Activated T-cell treated with anti-CD3 and anti-CD28 coated beads, Interleukin-2, amount 50 U/mL, for 4 hours (primary cell): ENCODE data around the gene ABAT. TPM values are rescaled to one million over a fixed set of nuclear protein-coding genes. Genes with fewer than 3 reads are reported as not detected.
A peak's percentile ranks its signal among the peaks of the same experiment; 100 is the strongest.
"Not testable (repeated sequence)": the region's sequence is repeated elsewhere in the genome, so short reads cannot be mapped to it uniquely, and the experiment has no call there.

Experiments
- ATAC-seq, 2 donors: fragments of 200-7000 bp; cut with Tn5 transposase; one replicate each; pipeline ENCODE4 v1.10.0; 2021
- DNase-seq: peaks from one replicate; pipeline ENCODE4 v3.0.0-alpha.2; 2020
- H3K27me3 Mint-ChIP-seq: one replicate; pipeline ENCODE4 v1.8.0; 2021; ENCODE audit warnings: low read depth, mixed read lengths
- H3K36me3 Mint-ChIP-seq: one replicate; pipeline ENCODE4 v1.8.0; 2022; ENCODE audit warnings: mixed read lengths; ENCODE audit not compliant: insufficient read depth
- H3K4me1 Mint-ChIP-seq: one replicate; pipeline ENCODE4 v1.8.0; 2021; ENCODE audit warnings: low read depth, mixed read lengths
- H3K4me3 Mint-ChIP-seq: one replicate; pipeline ENCODE4 v1.8.0; 2021; ENCODE audit warnings: mild to moderate bottlenecking, moderate library complexity, mixed read lengths
- H3K9me3 Mint-ChIP-seq: one replicate; pipeline ENCODE4 v1.8.0; 2021; ENCODE audit warnings: mixed read lengths
- total RNA-seq, 3 donors: library from RNA; stranded (reverse); gene quantifications; one replicate each; pipeline ENCODE4 v1.2.1, GENCODE V29; 2021

Gene ABAT
- total RNA-seq, 3 donors from 2014 or later, result 3.4 to 6.4 (median 4.5) TPM

DNA sequence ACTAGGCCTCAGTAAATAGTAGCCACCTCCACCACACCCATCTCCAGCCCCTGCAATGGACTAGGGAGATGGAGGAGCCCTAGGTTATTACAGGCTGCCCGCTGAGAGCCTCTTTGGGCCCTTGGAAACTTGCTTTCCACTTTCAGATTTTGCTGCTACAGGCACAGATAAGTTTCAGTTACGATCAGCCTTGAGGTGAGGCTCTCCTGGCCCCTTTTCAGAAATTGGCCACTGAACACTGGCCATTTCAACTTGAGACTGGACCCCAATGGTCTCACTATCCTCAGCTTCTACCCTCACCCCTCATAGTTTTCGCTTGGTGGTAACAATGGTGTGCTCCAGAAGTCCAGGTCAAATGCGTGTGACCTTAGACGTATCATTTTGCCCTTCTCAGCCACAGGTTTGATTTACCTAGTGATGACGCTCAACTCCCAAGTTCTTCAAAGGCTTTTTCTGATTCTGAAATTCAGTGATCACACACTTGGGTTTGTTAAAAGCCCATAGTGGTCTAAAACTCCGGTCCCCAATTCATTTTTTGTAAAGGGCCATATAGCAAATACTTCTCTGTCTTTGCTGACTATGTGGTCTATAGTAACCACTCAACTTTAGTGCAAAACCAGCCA lies 124.2 kb downstream of the ABAT start:
- DNase-seq (no peak), ATAC-seq (no peak)
- H3K36me3 Mint-ChIP-seq, result peaks cover 18% of the 10 kb centered on the region
- peaks cover 36% of the 10 kb centered on the region for H3K4me1 Mint-ChIP-seq
- H3K27me3 Mint-ChIP-seq, result no peaks in the 10 kb centered on the region
- no peaks in the 10 kb centered on the region for H3K9me3 Mint-ChIP-seq
- peak overlapping the region; percentile 96 for H3K4me3 Mint-ChIP-seq

DNA sequence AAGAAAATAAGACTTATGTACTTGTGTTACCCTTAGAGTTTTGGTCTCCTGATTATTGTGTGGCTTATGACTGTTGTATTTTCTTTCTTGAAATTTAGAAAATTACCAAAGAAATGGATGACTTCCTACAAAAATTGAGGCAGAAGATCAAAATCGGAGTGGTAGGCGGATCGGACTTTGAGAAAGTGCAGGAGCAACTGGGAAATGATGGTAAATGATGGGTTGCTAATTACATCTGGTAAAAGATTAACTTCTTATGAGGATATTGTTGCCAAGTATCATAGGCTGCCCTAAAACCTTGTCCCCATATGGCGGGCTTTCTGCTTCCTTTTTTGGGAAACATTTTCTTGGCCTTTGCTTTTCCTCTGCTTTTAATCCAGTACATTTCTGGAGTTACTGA lies 127.3 kb downstream of the ABAT start:
- ATAC-seq (no peak), DNase-seq (no peak)
- Mint-ChIP-seq H3K4me3 (no peak overlapping the region), H3K4me1 (peaks cover 22% of the 10 kb centered on the region), H3K27me3 (no peaks in the 10 kb centered on the region), H3K36me3 (peaks cover 32% of the 10 kb centered on the region), H3K9me3 (no peaks in the 10 kb centered on the region)

DNA sequence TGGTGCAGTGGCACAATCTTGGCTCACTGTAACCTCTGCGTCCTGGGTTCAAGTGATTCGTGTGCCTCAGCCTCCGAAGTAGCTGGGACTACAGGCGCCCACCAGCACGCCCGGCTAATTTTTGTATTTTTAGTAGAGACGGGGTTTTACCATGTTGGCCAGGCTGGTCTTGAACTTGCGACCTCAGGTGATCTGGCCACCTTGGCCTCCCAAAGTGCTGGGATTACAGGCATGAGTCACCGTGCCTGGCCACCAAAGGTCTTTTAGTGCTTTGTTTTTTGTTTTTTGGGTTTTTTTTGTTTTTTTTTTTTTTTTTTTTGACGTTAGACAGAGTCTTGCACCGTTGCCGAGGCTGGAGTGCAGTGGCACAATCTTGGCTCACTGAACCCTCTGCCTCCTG lies 129.3 kb downstream of the ABAT start:
- H3K9me3 Mint-ChIP-seq, ATAC-seq, DNase-seq, H3K4me3 Mint-ChIP-seq, H3K27me3 Mint-ChIP-seq: not testable (repeated sequence)
- peaks cover 11% of the 10 kb centered on the region for H3K4me1 Mint-ChIP-seq
- H3K36me3 Mint-ChIP-seq, result peaks cover 38% of the 10 kb centered on the region

DNA sequence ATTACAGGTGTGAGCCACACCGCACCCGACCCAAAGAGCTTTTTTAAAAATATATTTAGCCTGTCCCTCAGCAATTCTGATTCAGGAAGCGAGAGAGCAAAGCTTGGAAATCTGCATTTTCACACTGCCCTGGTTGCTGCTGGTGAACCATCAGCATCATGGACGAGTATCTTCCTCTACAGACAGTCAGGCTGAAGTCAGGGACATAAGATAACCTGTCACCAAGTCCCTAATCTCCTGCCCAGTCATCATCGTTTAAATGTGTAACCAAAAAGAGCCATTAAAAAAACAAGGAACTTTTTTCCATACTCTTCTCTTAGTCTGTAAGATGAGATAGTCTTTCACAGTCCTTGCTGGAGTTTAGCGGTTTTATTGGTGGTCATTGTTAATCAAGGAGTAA lies 129.9 kb downstream of the ABAT start:
- no peak for ATAC-seq
- Mint-ChIP-seq H3K36me3 (peaks cover 41% of the 10 kb centered on the region), H3K9me3 (no peaks in the 10 kb centered on the region), H3K27me3 (no peaks in the 10 kb centered on the region), H3K4me3 (no peak overlapping the region), H3K4me1 (peaks cover 7% of the 10 kb centered on the region)
- DNase-seq, result no peak

DNA sequence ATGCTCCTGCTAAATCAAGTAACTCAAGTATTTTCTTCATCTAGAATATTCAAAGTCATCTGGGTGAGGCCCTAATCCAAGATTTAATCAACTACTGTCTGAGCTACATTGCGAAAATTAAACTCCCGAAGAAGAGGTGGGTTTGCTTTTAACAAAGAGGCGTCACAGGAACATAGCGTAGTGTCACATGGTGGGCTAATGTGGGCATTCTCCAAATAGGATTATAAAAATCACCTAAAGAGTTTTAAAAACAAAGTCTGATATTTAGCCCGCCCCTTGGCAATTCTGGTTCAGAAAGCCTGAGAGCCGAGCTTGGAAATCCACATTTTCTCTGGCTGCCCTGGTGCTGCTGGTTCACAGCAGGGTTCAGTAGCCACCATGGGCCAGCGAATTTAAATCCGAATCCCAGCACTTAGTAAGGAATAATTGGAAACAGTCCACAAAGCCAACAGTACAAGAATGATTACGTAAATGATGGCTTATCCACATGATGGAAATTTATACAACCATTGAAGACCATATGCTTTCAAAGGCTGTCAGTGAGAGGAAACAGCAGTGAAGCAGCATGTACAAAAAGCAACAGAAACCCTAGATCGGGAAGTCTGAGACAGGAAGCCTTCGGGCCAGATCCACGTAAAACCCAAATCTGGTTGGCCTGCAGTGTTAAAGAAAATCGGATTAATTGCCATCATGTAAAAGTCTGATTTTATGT lies 132.0 kb downstream of the ABAT start:
- Mint-ChIP-seq H3K9me3 (no peaks in the 10 kb centered on the region), H3K36me3 (peaks cover 51% of the 10 kb centered on the region), H3K4me1 (no peaks in the 10 kb centered on the region), H3K27me3 (no peaks in the 10 kb centered on the region), H3K4me3 (no peak overlapping the region)
- no peak for DNase-seq
- ATAC-seq, result no peak

DNA sequence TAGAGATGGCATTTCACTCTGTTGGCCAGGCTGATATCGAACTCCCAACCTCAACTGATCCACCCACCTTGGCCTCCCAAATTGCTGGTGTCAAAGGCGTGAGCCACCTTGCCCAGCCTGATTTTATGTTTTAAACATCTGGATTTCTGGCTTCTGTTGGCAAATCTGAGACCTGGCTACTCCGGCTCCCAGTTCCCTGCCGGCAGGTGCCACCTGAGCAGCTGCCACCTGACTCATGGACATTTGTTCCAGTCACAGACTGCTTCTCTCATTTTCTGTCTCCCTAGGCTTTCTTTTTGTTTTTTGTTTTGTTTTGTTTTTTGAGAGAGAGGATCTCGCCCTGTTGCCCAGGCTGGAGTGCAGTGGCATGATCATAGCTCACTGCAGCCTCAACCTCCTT lies 132.8 kb downstream of the ABAT start:
- Mint-ChIP-seq H3K4me3 (no peak overlapping the region), H3K9me3 (no peaks in the 10 kb centered on the region), H3K4me1 (no peaks in the 10 kb centered on the region), H3K27me3 (no peaks in the 10 kb centered on the region), H3K36me3 (peaks cover 47% of the 10 kb centered on the region)
- no peak for DNase-seq
- ATAC-seq, result no peak

DNA sequence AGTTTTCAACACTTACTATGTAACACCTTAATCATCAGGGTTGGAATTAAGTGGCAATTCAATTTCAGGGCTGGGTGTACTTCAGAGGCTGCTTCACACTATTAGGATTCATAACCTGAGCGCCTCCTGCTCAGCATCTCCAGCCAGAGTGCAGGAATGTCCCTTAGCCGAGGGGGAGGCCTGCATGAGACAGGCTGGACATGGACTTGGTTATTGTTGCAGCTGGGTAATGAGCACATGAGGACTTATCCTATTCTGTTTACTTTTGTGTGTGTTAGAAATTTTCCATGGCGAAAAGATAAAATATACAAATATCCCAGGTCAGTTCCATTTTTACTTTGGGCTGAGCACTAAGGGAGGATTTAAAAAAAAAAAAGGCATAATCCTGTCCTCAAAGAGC lies 133.6 kb downstream of the ABAT start:
- no peaks in the 10 kb centered on the region for H3K4me1 Mint-ChIP-seq
- H3K9me3 Mint-ChIP-seq, result no peaks in the 10 kb centered on the region
- no peak for DNase-seq
- ATAC-seq, result no peak
- no peak overlapping the region for H3K4me3 Mint-ChIP-seq
- peaks cover 53% of the 10 kb centered on the region for H3K36me3 Mint-ChIP-seq
- H3K27me3 Mint-ChIP-seq, result no peaks in the 10 kb centered on the region

DNA sequence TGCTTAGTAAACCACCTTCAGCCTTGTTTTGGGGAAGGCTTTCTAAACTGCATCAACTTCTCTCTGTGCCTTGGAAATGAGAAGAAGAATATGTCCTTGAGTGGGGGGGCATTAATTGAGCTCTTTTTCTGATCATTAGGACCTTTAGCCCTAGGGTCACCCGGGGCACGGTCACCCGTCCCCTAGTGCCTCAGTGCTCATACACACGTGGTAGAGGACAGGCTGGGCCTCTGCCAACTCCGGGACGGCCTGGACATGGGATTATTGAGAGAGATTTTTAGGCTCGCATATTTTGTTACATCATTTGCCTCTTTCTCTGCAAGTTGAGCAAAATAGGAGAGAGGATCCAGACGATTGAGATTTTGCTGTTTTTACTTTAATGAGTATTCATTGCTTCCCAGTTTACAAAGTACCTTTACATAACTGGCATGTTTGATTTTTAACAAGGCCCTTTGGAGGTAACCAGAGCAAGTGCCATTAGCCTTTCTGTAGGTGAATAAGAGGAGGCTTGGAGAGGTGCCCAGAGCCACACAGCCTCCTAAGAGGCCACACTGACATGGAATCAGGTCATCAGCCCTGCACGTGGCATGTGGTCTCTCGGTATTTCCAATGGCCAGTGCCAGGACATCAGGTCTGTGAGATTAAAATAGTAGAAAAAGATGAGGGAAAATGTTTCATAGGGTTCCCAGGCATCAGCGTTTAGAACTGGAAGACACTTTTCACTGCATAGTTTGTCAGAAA lies 134.4 kb downstream of the ABAT start:
- ATAC-seq (no peak), DNase-seq (no peak)
- no peaks in the 10 kb centered on the region for H3K27me3 Mint-ChIP-seq
- no peaks in the 10 kb centered on the region for H3K4me1 Mint-ChIP-seq
- no peaks in the 10 kb centered on the region for H3K9me3 Mint-ChIP-seq
- H3K4me3 Mint-ChIP-seq, result no peak overlapping the region
- H3K36me3 Mint-ChIP-seq, result peaks cover 53% of the 10 kb centered on the region

DNA sequence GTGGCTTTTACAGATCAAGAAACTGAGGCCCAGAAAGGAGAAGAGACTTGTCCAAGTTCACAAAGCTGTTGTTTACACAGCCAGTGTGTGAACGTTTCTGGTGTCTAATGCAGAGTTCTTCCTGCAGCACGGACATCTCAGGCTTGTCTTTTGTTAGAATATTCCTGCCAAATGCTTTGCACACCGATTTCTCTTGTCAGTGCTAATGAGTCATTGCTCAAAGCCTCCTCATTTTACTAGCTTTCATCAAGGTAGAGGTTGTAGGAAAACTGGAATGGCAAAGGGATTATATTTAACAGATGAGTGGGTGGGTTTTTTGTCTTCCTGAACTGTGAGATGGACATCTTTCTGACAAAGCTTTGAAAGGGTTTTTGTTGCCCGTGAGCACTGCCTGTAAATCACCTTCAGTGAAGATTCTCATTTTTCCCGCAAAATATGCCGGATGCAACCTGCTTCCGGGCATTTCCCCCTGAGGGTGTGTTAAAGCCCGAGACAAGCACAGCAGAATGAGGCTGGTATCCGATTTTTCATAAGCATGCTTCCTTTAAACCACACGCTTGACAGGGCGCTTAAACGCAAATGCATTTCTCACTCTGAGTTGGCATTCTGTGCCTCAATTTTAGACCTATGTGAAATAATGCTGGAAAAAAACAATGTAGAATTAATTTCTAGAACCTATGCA lies 137.9 kb downstream of the ABAT start:
- peaks cover 57% of the 10 kb centered on the region for H3K36me3 Mint-ChIP-seq
- H3K9me3 Mint-ChIP-seq, result no peaks in the 10 kb centered on the region

DNA sequence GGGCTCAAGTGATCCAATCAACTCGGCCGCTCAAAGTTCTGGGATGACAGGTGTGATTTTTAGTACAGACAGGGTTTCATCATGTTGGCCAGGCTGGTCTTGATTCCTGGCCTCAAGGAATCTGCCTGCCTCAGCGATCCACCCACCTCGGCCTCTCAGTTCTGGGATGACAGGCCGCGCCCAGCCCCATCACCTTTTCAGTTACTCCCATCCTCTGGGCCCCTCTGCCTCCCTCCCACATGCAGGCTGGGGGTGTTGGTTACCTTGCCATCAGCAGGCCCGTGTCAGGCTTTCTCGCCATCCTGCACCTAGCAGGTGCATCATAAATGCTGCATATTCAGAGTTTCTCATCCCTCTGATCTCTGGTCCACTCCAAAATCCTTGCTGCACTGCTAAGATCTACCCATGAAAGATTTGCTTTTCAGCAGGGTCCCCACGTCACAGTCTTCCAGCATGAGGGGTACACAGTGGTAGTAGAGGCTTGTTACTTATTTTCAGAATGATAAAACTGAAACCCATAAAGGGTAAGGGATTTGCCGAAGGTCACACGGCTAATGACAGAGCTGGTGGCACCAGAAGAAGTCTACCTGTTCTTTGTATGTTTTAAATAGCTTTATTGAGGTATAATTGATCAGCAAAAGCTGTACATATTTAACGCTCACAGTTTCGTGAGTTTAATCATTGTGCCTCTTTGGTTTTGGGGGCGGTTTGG lies 139.8 kb downstream of the ABAT start:
- H3K9me3 Mint-ChIP-seq, result no peaks in the 10 kb centered on the region
- no peaks in the 10 kb centered on the region for H3K27me3 Mint-ChIP-seq
- H3K36me3 Mint-ChIP-seq, result peaks cover 53% of the 10 kb centered on the region
- ATAC-seq (no peak), DNase-seq (no peak)
- H3K4me1 Mint-ChIP-seq, result peaks cover 16% of the 10 kb centered on the region
- no peak overlapping the region for H3K4me3 Mint-ChIP-seq

More for the DNA sequence above, 137.9 kb downstream of the ABAT start:
- peaks cover 14% of the 10 kb centered on the region for H3K4me1 Mint-ChIP-seq
- no peaks in the 10 kb centered on the region for H3K27me3 Mint-ChIP-seq
- H3K4me3 Mint-ChIP-seq, result no peak overlapping the region
- ATAC-seq (no peak), DNase-seq (no peak)

DNA sequence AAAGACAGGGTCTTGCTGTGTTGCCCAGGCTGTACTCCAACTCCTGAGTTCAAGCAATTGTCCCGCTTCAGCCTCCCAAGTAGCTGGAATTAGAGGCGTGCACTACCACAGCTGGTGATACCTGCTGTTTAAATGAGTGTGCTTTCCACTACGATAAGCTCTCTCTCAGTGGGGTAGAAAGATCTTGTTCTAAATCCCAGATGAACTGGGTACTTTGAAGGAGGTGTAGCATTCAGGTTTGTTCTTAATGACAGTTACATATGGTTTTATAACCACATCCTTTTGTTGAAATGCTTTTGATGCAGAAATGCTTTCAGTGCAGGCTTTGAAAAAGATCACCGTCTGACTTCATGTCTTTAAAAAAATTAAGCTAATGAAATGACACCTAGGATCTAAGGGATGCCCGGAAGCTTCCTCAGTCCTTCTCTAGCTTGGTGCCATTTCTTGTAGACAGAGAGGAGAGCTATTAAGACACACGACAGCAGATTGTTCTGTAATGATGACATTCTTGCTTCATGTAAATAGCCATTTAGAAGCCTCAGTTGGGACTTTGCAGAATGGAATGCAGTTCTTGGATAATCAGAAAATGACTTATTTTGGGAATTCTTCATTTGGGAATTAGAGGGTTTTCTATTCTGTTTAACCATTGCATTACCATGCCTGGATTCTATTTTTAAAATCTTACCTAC lies 142.7 kb downstream of the ABAT start:
- Mint-ChIP-seq H3K36me3 (peaks cover 50% of the 10 kb centered on the region), H3K27me3 (no peaks in the 10 kb centered on the region), H3K9me3 (no peaks in the 10 kb centered on the region), H3K4me3 (no peak overlapping the region), H3K4me1 (peaks cover 21% of the 10 kb centered on the region)
- DNase-seq, result no peak
- ATAC-seq, result no peak

DNA sequence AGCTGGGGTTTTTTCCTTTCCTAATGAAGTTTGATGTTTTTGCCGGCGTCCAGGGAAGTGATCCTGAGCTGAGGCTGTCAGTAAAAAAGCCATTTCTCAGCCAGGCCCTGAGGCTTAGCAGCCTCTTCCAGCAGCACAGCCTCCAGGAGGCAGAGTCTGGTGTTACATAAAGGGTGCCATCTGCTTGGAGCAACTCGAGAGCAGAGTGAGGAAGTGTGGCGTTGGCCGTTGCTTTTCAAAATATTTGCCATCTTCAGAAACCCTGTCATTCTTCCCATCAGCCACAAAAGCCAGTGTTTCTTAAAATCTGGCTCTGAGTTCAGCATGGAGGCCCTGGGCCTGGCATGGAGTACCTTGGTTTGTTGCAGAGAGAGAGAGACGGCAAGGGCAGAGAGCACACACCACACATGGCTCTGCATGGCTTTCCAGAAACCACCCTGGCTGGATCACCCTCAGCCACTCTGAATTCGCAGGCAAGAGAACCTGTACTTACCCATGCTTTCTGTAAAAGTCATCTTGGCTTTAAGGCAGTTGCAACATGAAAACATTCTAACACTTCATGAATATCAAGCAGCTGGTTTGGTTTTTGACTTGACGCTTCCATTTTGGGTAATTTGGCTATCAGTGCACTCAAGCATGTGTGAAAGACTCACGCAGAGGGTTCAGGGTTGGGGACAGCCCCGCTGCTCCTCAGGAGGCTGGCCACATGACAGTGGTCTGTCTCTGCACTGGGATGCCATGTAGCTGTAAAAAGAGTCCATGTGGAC lies 144.3 kb downstream of the ABAT start:
- H3K36me3 Mint-ChIP-seq, result peaks cover 41% of the 10 kb centered on the region

DNA sequence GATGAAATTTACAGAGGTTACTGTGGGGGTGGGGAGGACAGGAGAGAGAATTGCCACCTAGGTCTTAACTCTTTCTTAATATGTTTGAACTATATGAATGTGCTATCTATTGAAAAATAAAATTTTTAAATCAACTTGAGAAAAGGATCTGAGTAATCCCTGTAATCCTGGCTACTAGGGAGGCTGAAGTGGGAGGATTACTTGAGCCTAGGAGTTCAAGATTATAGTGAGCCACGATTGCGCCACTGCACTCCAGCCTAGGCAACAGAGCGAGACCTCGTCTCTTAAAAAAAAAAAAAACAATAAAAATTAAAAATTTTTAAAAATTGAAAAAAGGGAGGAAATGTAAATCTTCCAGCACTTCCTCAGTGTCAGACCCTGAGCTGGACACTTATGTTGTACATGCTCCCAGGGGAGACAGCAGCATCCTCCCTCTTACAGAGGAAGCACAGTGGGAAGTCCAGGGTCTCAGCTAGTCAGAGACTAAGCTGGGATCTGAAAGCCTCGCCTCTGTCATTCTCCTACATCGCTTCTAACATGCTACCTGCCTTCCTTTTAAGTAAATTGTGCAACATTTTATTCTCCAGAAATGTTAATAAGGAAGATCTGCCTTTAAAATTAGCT lies 145.1 kb downstream of the ABAT start:
- Mint-ChIP-seq H3K27me3 (no peaks in the 10 kb centered on the region), H3K9me3 (no peaks in the 10 kb centered on the region), H3K4me3 (no peak overlapping the region), H3K36me3 (peaks cover 39% of the 10 kb centered on the region), H3K4me1 (peaks cover 19% of the 10 kb centered on the region)
- DNase-seq (no peak), ATAC-seq (no peak)

More for the DNA sequence above, 144.3 kb downstream of the ABAT start:
- Mint-ChIP-seq H3K4me1 (peaks cover 22% of the 10 kb centered on the region), H3K27me3 (no peaks in the 10 kb centered on the region), H3K9me3 (no peaks in the 10 kb centered on the region), H3K4me3 (no peak overlapping the region)
- DNase-seq, result no peak
- no peak for ATAC-seq
